SK-N-SH treated with all-trans-retinoic acid at 6 μM for 48 hours (cell line): Measurements from ENCODE around the gene LIFR.

Experiments used
- ATAC-seq: fragments of 200-7000 bp; cut with Tn5 transposase; 3 replicates; pipeline ENCODE4 v1.9.1; 2020; ENCODE audit warnings: mild to moderate bottlenecking, moderate library complexity
- BACH2 ChIP-seq: fragments of 250-450 bp; sonication (Bioruptor Pico); IDR thresholded peaks from 2 replicates; pipeline ENCODE4 v1.9.0; 2021; ENCODE audit warnings: mild to moderate bottlenecking, borderline replicate concordance
- CREB5 ChIP-seq: fragments of 250-450 bp; sonication (Bioruptor Pico); IDR thresholded peaks from 2 replicates; pipeline ENCODE4 v1.5.1; 2020; ENCODE audit warnings: low read depth, mild to moderate bottlenecking, moderate library complexity
- CSDC2 ChIP-seq: fragments of 250-450 bp; sonication (Bioruptor Pico); IDR thresholded peaks from 2 replicates; pipeline ENCODE4 v1.5.0; 2020; ENCODE audit warnings: mild to moderate bottlenecking, moderate library complexity
- CSRNP3 ChIP-seq: fragments of 250-450 bp; sonication (Bioruptor Pico); IDR thresholded peaks from 2 replicates; pipeline ENCODE4 v1.5.1; 2021; ENCODE audit warnings: mild to moderate bottlenecking, moderate library complexity
- ESRRG ChIP-seq: fragments of 250-450 bp; sonication (Bioruptor Pico); IDR thresholded peaks from 2 replicates; pipeline ENCODE4 v1.6.1; 2021; ENCODE audit warnings: mild to moderate bottlenecking
- GLIS3 ChIP-seq: fragments of 250-450 bp; sonication (Bioruptor Pico); IDR thresholded peaks from 2 replicates; pipeline ENCODE4 v1.5.0; 2020; ENCODE audit warnings: mild to moderate bottlenecking, moderate library complexity
- ISL1 ChIP-seq: fragments of 250-450 bp; sonication (Bioruptor Pico); IDR thresholded peaks from 2 replicates; pipeline ENCODE4 v2.1.2; 2022; ENCODE audit warnings: mild to moderate bottlenecking, moderate library complexity
- OSR1 ChIP-seq: fragments of 250-450 bp; sonication (Bioruptor Pico); IDR thresholded peaks from 2 replicates; pipeline ENCODE4 v1.8.0; 2022; ENCODE audit warnings: moderate library complexity, mild to moderate bottlenecking, inconsistent platforms
- POU6F1 ChIP-seq: fragments of 250-450 bp; sonication (Bioruptor Pico); IDR thresholded peaks from 2 replicates; pipeline ENCODE4 v1.8.0; 2021; ENCODE audit warnings: low read depth, mild to moderate bottlenecking, moderate library complexity, borderline replicate concordance
- PPARA ChIP-seq: fragments of 250-450 bp; sonication (Bioruptor Pico); IDR thresholded peaks from 2 replicates; pipeline ENCODE4 v1.5.0; 2020; ENCODE audit warnings: mild to moderate bottlenecking, borderline replicate concordance
- RARB ChIP-seq: fragments of 250-450 bp; sonication (Bioruptor Pico); IDR thresholded peaks from 2 replicates; pipeline ENCODE4 v1.8.0; 2021; ENCODE audit warnings: mild to moderate bottlenecking, moderate library complexity
- SNAI2 ChIP-seq: fragments of 250-450 bp; sonication (Bioruptor Pico); IDR thresholded peaks from 2 replicates; pipeline ENCODE4 v1.5.0; 2020; ENCODE audit warnings: mild to moderate bottlenecking, moderate library complexity
- TCF4 ChIP-seq: fragments of 250-450 bp; sonication (Bioruptor Pico); IDR thresholded peaks from 2 replicates; pipeline ENCODE4 v1.8.0; 2021; ENCODE audit warnings: mild to moderate bottlenecking, moderate library complexity, borderline replicate concordance
- TOX ChIP-seq: fragments of 250-450 bp; sonication (Bioruptor Pico); IDR thresholded peaks from 2 replicates; pipeline ENCODE4 v1.8.0; 2021; ENCODE audit warnings: mild to moderate bottlenecking, moderate library complexity, borderline replicate concordance
- TSHZ2 ChIP-seq: fragments of 250-450 bp; sonication (Bioruptor Pico); IDR thresholded peaks from 2 replicates; pipeline ENCODE4 v1.5.0; 2020; ENCODE audit warnings: mild to moderate bottlenecking, moderate library complexity
- ZFP30 ChIP-seq: fragments of 450-650 bp; formaldehyde crosslinking; IDR thresholded peaks from 2 replicates; pipeline ENCODE4 v1.5.0; 2022; ENCODE audit warnings: mild to moderate bottlenecking, moderate library complexity
- ZNF565 ChIP-seq: fragments of 450-650 bp; formaldehyde crosslinking; conservative IDR thresholded peaks from 2 replicates; pipeline ENCODE4 v1.5.0; 2020; ENCODE audit warnings: low read depth, mild to moderate bottlenecking, moderate library complexity
- ZNF70 ChIP-seq: fragments of 450-650 bp; formaldehyde crosslinking; IDR thresholded peaks from 2 replicates; pipeline ENCODE4 v1.5.0; 2020; ENCODE audit warnings: mild to moderate bottlenecking, moderate library complexity
- ZNF8 ChIP-seq: fragments of 450-650 bp; formaldehyde crosslinking; IDR thresholded peaks from 2 replicates; pipeline ENCODE4 v1.5.0; 2020; ENCODE audit warnings: mild to moderate bottlenecking, moderate library complexity
- TF ChIP-seq, protein P1 (sequence below): fragments of 250-450 bp; sonication (Bioruptor Pico); IDR thresholded peaks from 2 replicates; pipeline ENCODE4 v1.8.0; 2020; ENCODE audit warnings: mild to moderate bottlenecking, moderate library complexity, borderline replicate concordance

Gene LIFR

GRCh38 chr5:38527475-38527874 lies 29.0 kb downstream of the LIFR start (continued):
- no peak for TF ChIP-seq TSHZ2 (CRISPR knock-in tag)
- TF ChIP-seq ZNF8 (CRISPR knock-in tag), result no peak
- no peak for TF ChIP-seq GLIS3 (CRISPR knock-in tag)

GRCh38 chr5:38524022-38524421 lies 32.4 kb downstream of the LIFR start:
- no peak for ATAC-seq

More at GRCh38 chr5:38524022-38524421, 32.4 kb downstream of the LIFR start:
- TF ChIP-seq SNAI2, result no peak
- TF ChIP-seq, protein P1, sequence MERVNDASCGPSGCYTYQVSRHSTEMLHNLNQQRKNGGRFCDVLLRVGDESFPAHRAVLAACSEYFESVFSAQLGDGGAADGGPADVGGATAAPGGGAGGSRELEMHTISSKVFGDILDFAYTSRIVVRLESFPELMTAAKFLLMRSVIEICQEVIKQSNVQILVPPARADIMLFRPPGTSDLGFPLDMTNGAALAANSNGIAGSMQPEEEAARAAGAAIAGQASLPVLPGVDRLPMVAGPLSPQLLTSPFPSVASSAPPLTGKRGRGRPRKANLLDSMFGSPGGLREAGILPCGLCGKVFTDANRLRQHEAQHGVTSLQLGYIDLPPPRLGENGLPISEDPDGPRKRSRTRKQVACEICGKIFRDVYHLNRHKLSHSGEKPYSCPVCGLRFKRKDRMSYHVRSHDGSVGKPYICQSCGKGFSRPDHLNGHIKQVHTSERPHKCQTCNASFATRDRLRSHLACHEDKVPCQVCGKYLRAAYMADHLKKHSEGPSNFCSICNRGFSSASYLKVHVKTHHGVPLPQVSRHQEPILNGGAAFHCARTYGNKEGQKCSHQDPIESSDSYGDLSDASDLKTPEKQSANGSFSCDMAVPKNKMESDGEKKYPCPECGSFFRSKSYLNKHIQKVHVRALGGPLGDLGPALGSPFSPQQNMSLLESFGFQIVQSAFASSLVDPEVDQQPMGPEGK (CRISPR knock-in tag), result no peak
- TF ChIP-seq TCF4 (CRISPR knock-in tag), result no peak
- TF ChIP-seq TOX (CRISPR knock-in tag), result no peak
- TF ChIP-seq TSHZ2 (CRISPR knock-in tag), result no peak
- no peak for TF ChIP-seq ISL1 (CRISPR knock-in tag)
- no peak for TF ChIP-seq OSR1 (CRISPR knock-in tag)
- no peak for TF ChIP-seq ESRRG (CRISPR knock-in tag)
- TF ChIP-seq ZNF70 (CRISPR knock-in tag), result no peak
- no peak for TF ChIP-seq ZFP30 (CRISPR knock-in tag)
- no peak for TF ChIP-seq BACH2 (CRISPR knock-in tag)
- TF ChIP-seq GLIS3 (CRISPR knock-in tag), result no peak
- TF ChIP-seq ZNF8 (CRISPR knock-in tag), result no peak
- no peak for TF ChIP-seq CSRNP3 (CRISPR knock-in tag)
- no peak for TF ChIP-seq POU6F1 (CRISPR knock-in tag)
- no peak for TF ChIP-seq PPARA (CRISPR knock-in tag)
- no peak for TF ChIP-seq ZNF565 (CRISPR knock-in tag)
- no peak for TF ChIP-seq CSDC2 (CRISPR knock-in tag)
- TF ChIP-seq RARB (CRISPR knock-in tag), result no peak
- no peak for TF ChIP-seq CREB5 (CRISPR knock-in tag)
